ENCODE results near the gene CENPW. TPM values are rescaled to one million over a fixed set of nuclear protein-coding genes. Genes with fewer than 3 reads are reported as not detected.

Gene CENPW
- total and polyA plus RNA-seq, 2 of the 4 experiments (the other 2 are of a cell fraction), result 8.2 to 19.3 TPM

GRCh38 chr6:126381498-126381897, 41.6 kb downstream of the CENPW start:
- BruUV-seq (replicated peaks), result no TSS peak
- Histone ChIP-seq H3K9me1 (ENCODE audit: insufficient read depth, low read length) (no peaks in the 10 kb centered on the region), H3K4me3 (ENCODE audit: insufficient read depth, low read depth, low read length) (no peak overlapping the region), H2BK20ac (ENCODE audit: low read depth, low read length) (no peak overlapping the region), H4K20me1 (ENCODE audit: insufficient read depth, low read length) (no peaks in the 10 kb centered on the region), H3K79me1 (ENCODE audit: low read depth in 1 of 2, low read length in 2 of 2) (no peaks in the 10 kb centered on the region), H3K18ac (ENCODE audit: low read depth, low read length) (no peak overlapping the region), H3K27ac (ENCODE audit: insufficient read depth, low read length) (no peak overlapping the region), H3K56ac (ENCODE audit: extremely low read depth, insufficient read depth, low read length) (no peak overlapping the region), H3K14ac (replicated peaks; ENCODE audit: low read depth, low read length) (no peak overlapping the region), H3K4me1 (ENCODE audit: control insufficient read depth, insufficient read depth, low read length) (no peaks in the 10 kb centered on the region), H2AFZ (replicated peaks; ENCODE audit: low read length, poor library complexity) (no peak overlapping the region), H3K36me3 (ENCODE audit: control insufficient read depth, insufficient read depth, low read length) (no peaks in the 10 kb centered on the region), H2BK15ac (ENCODE audit: low read depth, low read length) (no peak overlapping the region), H3K4me2 (ENCODE audit: low read depth, low read length) (no peak overlapping the region), H4K5ac (ENCODE audit: low read depth, low read length) (no peak overlapping the region), H2AK9ac (replicated peaks; ENCODE audit: low read depth, low read length, poor library complexity) (no peak overlapping the region), H2BK120ac (ENCODE audit: low read depth, low read length) (no peak overlapping the region), H4K8ac (ENCODE audit: low read depth in 2 of 2, low read length in 2 of 2) (no peak overlapping the region), H3K23ac (ENCODE audit: low read depth, low read length) (no peak overlapping the region), H2AK5ac (ENCODE audit: low read depth, low read length) (no peak overlapping the region), H3K27me3 (ENCODE audit: control insufficient read depth, insufficient read depth, low read length) (no peaks in the 10 kb centered on the region), H3K4ac (ENCODE audit: low read depth, low read length) (no peak overlapping the region), H2BK5ac (ENCODE audit: low read depth, low read length, poor library complexity, severe bottlenecking) (no peak overlapping the region), H3K9ac (ENCODE audit: low read depth, low read length) (no peak overlapping the region), H4K91ac (ENCODE audit: insufficient read depth, low read depth, low read length) (no peak overlapping the region), H3K9me3 (ENCODE audit: control insufficient read depth, insufficient read depth, low read length) (no peaks in the 10 kb centered on the region)
- dilution Hi-C loops (cut with HindIII; ENCODE audit: low sequenced_read_pairs, unreplicated experiment), result no loop called here
- intact Hi-C loops (cut with micrococcal nuclease), result no loop called here
- TF ChIP-seq RAD21 (IDR thresholded peaks at IDR 0.05; ENCODE audit: low read length) (no peak), BHLHE40 (IDR thresholded peaks at IDR 0.05; ENCODE audit: low read depth, low read length) (no peak), MAFK (IDR thresholded peaks at IDR 0.05; ENCODE audit: low read depth, low read length) (no peak), SMC3 (IDR thresholded peaks at IDR 0.05; ENCODE audit: low read depth, low read length) (no peak), POLR2A (IDR thresholded peaks at IDR 0.05; ENCODE audit: low read depth, low read length) (no peak), RCOR1 (IDR thresholded peaks at IDR 0.05; ENCODE audit: insufficient replicate concordance, low read length) (no peak), MXI1 (IDR thresholded peaks at IDR 0.05; ENCODE audit: borderline replicate concordance, low read depth, low read length) (no peak), MAZ (IDR thresholded peaks at IDR 0.05; ENCODE audit: borderline replicate concordance, low read depth, low read length) (no peak), RFX5 (IDR thresholded peaks at IDR 0.05; ENCODE audit: low read depth, low read length) (no peak), ELK1 (IDR thresholded peaks at IDR 0.05; ENCODE audit: borderline replicate concordance, low read depth, low read length) (no peak), USF2 (IDR thresholded peaks at IDR 0.05; ENCODE audit: low read depth, low read length) (no peak), CEBPB (IDR thresholded peaks at IDR 0.05; ENCODE audit: low read depth, low read length) (no peak), CTCF (conservative IDR thresholded peaks at IDR 0.05; ENCODE audit: low read depth, low read length) (no peak)
- 100% methylated on average over 2 of the region's 5 CpGs; no CpG with 5 or more reads in 1 of the 2 experiments for WGBS, 2 experiments (ENCODE audit: extremely low coverage in 2 of 2, insufficient read length in 1 of 2)
- in situ Hi-C loops (cut with MboI; ENCODE audit: low sequenced_read_pairs), result no loop called here
- ATAC-seq (ENCODE audit: low read depth), result no peak
- POLR2A ChIA-PET (ENCODE audit: unreplicated experiment), result no interaction called here
- no peak for DNase-seq
- CTCF ChIA-PET, result no interaction called here

Data from IMR-90 (cell line).